ENCODE data around the gene MLX.

DNA sequence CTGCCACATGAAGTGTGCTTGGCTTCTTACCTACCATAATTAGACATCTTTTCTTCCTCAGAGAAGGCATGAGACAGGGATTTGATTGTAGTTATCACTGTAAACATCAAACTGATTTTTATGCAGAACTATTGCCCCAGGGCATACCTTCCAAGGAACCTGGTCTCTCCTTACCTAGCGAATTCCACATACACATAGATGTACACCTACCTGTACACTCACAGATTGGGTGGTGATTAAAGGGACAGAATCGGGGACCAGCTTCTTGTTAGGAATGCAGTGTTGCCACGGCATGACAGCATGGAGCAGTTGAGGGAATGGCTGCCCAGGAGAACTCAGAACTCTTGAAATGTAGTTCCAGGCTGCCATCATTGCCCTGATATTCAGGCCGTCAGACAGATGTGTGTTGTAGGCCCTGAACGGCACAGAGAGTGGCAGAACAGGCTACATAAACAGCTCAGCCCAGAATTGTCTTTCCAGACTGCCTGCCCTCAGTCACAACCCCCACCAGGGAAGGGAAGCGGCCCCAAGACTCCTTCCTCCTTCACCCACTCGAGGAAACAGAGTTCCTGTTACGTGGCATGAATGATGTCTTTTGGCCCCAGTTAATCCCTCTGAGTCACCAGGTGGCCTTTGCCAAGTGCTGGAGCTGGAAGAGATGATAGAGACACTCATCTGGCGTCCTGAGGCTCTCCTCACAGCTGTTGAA lies 48.7 kb upstream of the MLX start:
- TF ChIP-seq EZH2 (IDR thresholded peaks at IDR 0.05; ENCODE audit: insufficient read depth, low read length) = no peak
- TF ChIP-seq, protein P1, sequence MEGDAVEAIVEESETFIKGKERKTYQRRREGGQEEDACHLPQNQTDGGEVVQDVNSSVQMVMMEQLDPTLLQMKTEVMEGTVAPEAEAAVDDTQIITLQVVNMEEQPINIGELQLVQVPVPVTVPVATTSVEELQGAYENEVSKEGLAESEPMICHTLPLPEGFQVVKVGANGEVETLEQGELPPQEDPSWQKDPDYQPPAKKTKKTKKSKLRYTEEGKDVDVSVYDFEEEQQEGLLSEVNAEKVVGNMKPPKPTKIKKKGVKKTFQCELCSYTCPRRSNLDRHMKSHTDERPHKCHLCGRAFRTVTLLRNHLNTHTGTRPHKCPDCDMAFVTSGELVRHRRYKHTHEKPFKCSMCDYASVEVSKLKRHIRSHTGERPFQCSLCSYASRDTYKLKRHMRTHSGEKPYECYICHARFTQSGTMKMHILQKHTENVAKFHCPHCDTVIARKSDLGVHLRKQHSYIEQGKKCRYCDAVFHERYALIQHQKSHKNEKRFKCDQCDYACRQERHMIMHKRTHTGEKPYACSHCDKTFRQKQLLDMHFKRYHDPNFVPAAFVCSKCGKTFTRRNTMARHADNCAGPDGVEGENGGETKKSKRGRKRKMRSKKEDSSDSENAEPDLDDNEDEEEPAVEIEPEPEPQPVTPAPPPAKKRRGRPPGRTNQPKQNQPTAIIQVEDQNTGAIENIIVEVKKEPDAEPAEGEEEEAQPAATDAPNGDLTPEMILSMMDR (IDR thresholded peaks at IDR 0.05; ENCODE audit: insufficient read depth, low read depth, low read length) = no peak
